Heart right ventricle (tissue), 16 donors: ENCODE results near the gene MRC2. TPM values are rescaled to one million over a fixed set of nuclear protein-coding genes. Genes with fewer than 3 reads are reported as not detected.

Experiments used
- ATAC-seq, 8 donors: fragments of 200-7000 bp; cut with Tn5 transposase; one replicate each; pipeline ENCODE4 v1.9.1; 2020; ENCODE audit warnings: mild to moderate bottlenecking in 8 of 8, moderate library complexity in 8 of 8, moderate number of reproducible peaks in 1 of 8
- DNase-seq, 2 donors: peaks; one replicate each; pipeline ENCODE4 v3.0.0-alpha.2; 2020
- H3K27ac ChIP-seq, 10 donors: fragments of 200-600 bp; sonication (generic) in 2 of 10; one replicate each; pipeline versions ENCODE4 v1.5.0 to v1.8.0; 2020 to 2022; ENCODE audit warnings: mild to moderate bottlenecking in 3 of 10
- H3K27me3 ChIP-seq, 7 donors: fragments of 200-600 bp; one replicate each; pipeline ENCODE4 v1.8.0; 2021 to 2022; ENCODE audit warnings: mild to moderate bottlenecking in 2 of 7
- H3K36me3 ChIP-seq, 9 donors: fragments of 200-600 bp; sonication (generic) in 1 of 9; one replicate each; pipeline versions ENCODE4 v1.5.0 to v1.8.0; 2020 to 2022; ENCODE audit warnings: mild to moderate bottlenecking in 2 of 9
- H3K4me1 ChIP-seq, 9 donors: fragments of 200-600 bp; sonication (generic) in 1 of 9; one replicate each; pipeline versions ENCODE4 v1.5.0 to v1.8.0; 2020 to 2022; ENCODE audit warnings: mild to moderate bottlenecking in 4 of 9
- H3K4me3 ChIP-seq, 10 donors: fragments of 200-600 bp; sonication (generic) in 2 of 10; one replicate each; pipeline versions ENCODE4 v1.5.0 to v1.8.0; 2020 to 2022; ENCODE audit warnings: mild to moderate bottlenecking in 7 of 10, moderate library complexity in 2 of 10
- H3K9me3 ChIP-seq, 11 donors: fragments of 200-600 bp in 10 of 11; sonication (generic) in 2 of 11; one replicate each; pipeline versions ENCODE4 v1.5.0 to v1.8.0; 2013 to 2022; ENCODE audit warnings: mild to moderate bottlenecking in 2 of 11, control low read depth in 1 of 11, moderate library complexity in 1 of 11
- WGBS, 2 donors: extraction: QIAGEN DNeasy Blood & Tissue Kit; methylation state at CpG; one replicate each; pipeline ENCODE4 v1.1.7; 2013; ENCODE audit warnings: inconsistent platforms in 1 of 2; 5-methylcytosine and 5-hydroxymethylcytosine counted together
- intact Hi-C, 10 donors: fragments of 100-400 bp; cut with DNase I; formaldehyde crosslinking; loops; one replicate each; pipeline versions ENCODE4 v1.11.1 to v1.14.2; 2022
- polyA plus RNA-seq, 2 donors: library from polyadenylated mRNA; stranded (reverse); fragments of 200-250 nt; gene quantifications; one replicate each; pipeline ENCODE4 v1.2.3, GENCODE V29; 2013
- total RNA-seq, 10 donors: library from RNA; stranded (reverse); fragmentation: NEBNext Ultra II Directional in 3 of 10; extraction: Animal tissue kit (Norgen Biotek cat#: 25700) in 3 of 10; gene quantifications; one replicate each; pipeline versions ENCODE4 v1.2.1 to v1.2.4, GENCODE V29; 2021 to 2023
- TF ChIP-seq, protein P1 (sequence below), 9 donors: fragments of 200-600 bp; sonication (generic) in 2 of 9; IDR thresholded peaks; one replicate each; pipeline versions ENCODE4 v1.5.0 to v1.8.0; 2021 to 2022; ENCODE audit warnings: antibody characterized with exemption in 9 of 9, mild to moderate bottlenecking in 5 of 9, moderate library complexity in 1 of 9
- donor health status: Arrhythmogenic right ventricular cardiomyopathy.
- donor health status: ischemic (EF 13 %, LVEDD 7.1; RV severe dilation, severe dysfunction).
- donor health status: healthy with polysubstance abuse.
- donor health status: DM: no; HTN: yes; CAD: no.
- donor health status: DM: no; HTN: no; CAD: no.
- donor health status: ischemic (EF 25% LVEDD 6.9; RV normal size, moderate dysfunction).
- donor health status: ischemic (EF 25% LVEDD 5.7; RV mildly dilated, moderate dysfunction).
- donor health status: healthy.
- donor health status: DM: yes; HTN: yes; CAD: no.
- donor health status: Ischemic cardiomyopathy.
- donor health status: ischemic (EF 35%, LVEDD 5.7; RV mildly dilated, moderate dysfunction).
- donor health status: nonischemic (EF 11% LVEDD 7.7; RV severe dilation, severe dysfunction).
- donor health status: DM: yes; HTN: yes; CAD: no.
- donor health status: PGD.
- donor health status: ischemic (EF 29% LVEDD 5.4; RV normal size, mild dysfunction).
- donor health status: nonischemic (EF 23%, LVEDD 6.1; RV moderate dilation, normal function).

Gene MRC2
- total and polyA plus RNA-seq, 12 donors, result 15.2 to 46.4 (median 21.4) TPM

DNA sequence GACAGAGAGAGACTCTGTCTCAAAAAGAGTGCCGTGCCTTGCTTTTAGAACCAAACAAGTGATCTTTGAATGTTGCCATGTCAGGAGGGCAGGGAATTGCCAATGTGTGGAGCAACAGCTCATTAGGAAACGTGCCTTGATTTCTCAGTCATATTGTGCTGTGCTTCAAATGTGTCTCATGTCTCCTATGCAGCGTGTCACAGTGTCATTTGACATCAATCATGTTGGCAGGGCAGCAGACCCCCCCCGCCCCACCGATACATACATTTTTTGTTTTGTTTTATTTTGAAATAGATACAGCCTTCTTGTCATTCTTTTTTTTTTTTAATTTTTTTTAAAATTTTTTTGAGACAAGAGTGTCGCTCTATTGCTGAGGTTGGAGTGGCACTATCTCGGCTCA, 22.1 kb downstream of the MRC2 start:
- Histone ChIP-seq H3K27me3 (peaks cover 0 to 22% (median 0%) of the 10 kb centered on the region in 7 donors), H3K4me3 (no peak overlapping the region), H3K4me1 (peaks cover 11 to 53% (median 39%) of the 10 kb centered on the region in 9 donors), H3K27ac (peak overlapping the region in 7 of 10 donors; percentile 47 to 75 (median 69)), H3K9me3 (no peaks in the 10 kb centered on the region), H3K36me3 (no peaks in the 10 kb centered on the region)
- DNase-seq (no peak), ATAC-seq (no peak)
- TF ChIP-seq, protein P1, sequence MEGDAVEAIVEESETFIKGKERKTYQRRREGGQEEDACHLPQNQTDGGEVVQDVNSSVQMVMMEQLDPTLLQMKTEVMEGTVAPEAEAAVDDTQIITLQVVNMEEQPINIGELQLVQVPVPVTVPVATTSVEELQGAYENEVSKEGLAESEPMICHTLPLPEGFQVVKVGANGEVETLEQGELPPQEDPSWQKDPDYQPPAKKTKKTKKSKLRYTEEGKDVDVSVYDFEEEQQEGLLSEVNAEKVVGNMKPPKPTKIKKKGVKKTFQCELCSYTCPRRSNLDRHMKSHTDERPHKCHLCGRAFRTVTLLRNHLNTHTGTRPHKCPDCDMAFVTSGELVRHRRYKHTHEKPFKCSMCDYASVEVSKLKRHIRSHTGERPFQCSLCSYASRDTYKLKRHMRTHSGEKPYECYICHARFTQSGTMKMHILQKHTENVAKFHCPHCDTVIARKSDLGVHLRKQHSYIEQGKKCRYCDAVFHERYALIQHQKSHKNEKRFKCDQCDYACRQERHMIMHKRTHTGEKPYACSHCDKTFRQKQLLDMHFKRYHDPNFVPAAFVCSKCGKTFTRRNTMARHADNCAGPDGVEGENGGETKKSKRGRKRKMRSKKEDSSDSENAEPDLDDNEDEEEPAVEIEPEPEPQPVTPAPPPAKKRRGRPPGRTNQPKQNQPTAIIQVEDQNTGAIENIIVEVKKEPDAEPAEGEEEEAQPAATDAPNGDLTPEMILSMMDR (IDR thresholded peaks at IDR 0.05), result no peak
- WGBS, 2 donors, result 94 to 97% methylated on average over 7 of the region's 7 CpGs
- intact Hi-C loops, result no loop called here

DNA sequence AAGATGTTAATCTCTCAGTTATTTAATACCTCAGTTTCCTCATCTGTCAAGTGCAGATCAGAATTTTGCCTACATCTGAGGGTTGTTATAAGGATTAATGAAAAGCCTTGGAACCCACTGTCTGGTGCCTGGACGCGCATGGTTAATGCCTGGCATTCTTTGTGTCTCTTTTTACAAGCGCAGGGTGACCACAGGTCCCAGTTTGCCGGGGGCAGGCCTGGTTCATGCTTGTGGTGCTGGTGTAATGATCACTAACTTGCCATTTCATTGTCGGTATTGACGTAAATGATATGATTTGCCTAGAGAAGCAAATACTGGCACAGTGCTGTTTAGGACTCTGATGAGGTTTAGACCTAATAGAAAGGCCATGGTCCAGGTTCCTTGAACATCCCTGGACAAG, 23.1 kb downstream of the MRC2 start:
- H3K27me3 ChIP-seq, result peaks cover 0 to 22% (median 0%) of the 10 kb centered on the region in 7 donors
- no peak overlapping the region for H3K4me3 ChIP-seq
- no peak for DNase-seq
- H3K9me3 ChIP-seq, result no peaks in the 10 kb centered on the region
- 91% methylated on average over 6 of the region's 6 CpGs for WGBS, 2 donors
- H3K36me3 ChIP-seq, result no peaks in the 10 kb centered on the region
- peaks cover 11 to 58% (median 42%) of the 10 kb centered on the region in 9 donors for H3K4me1 ChIP-seq
- TF ChIP-seq, protein P1 (IDR thresholded peaks at IDR 0.05), result no peak
- H3K27ac ChIP-seq, result no peak overlapping the region
- intact Hi-C loops, result no loop called here
- ATAC-seq, result no peak

- no peaks in the 10 kb centered on the region for H3K9me3 ChIP-seq
- H3K4me1 ChIP-seq, result peaks cover 11 to 58% (median 42%) of the 10 kb centered on the region in 9 donors
- ATAC-seq (peak; percentile 32 to 61 (median 41)), DNase-seq (peak; percentile 67 to 76)
- 6 to 7% methylated on average over 56 to 57 of the region's 57 CpGs for WGBS, 2 donors
- H3K27ac ChIP-seq, result peak overlapping the region in 9 of 10 donors; percentile 45 to 88 (median 80)
- peaks cover 0 to 22% (median 0%) of the 10 kb centered on the region in 7 donors for H3K27me3 ChIP-seq
- peak overlapping the region; percentile 28 to 58 (median 51) for H3K4me3 ChIP-seq
- intact Hi-C loops, result no loop called here
- H3K36me3 ChIP-seq, result no peaks in the 10 kb centered on the region
- TF ChIP-seq, protein P1 (IDR thresholded peaks at IDR 0.05), result no peak
These were observed 25.0 kb downstream of the MRC2 start for GRCh38 chr17:62652251-62653001.

DNA sequence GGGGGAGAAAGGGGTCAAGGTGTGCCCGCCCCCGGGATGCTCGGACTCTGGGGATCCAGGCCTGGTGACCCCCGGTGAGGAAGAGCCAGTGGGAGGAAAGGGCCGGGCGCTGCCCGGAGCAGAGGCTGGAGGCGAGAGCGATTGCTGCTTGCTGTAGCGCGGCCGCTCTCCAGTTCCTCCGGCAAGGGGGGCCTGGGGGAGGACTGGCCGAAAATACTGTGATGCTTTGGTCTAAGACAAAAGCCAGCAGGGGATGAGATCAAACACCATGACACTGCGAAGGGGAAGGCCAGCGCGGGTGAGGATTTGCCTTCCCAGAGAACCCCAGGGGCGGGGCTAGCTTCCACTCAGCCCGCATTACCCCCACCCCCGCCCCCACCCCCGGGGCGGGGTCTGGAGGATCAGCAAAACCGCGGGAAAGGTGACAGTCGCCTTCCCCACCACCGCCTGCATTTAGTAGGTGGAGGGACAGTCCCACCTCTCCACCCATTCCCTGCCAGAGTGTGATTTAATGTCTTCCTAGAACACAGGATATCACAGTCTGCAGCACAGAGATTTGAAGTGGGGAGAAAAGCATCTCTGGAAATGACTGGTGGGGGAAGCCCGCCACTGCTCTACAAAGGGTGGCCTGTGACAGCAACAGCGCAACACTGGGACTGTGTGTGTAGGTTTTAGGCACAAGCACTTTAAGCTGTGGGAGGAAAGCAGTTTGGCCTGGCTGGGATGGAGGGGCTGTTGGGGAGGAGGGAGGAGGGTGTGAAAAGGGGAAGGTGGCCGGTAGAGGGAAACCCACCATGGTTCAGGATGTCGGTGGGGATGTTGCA, 25.7 kb downstream of the MRC2 start:
- H3K36me3 ChIP-seq, result no peaks in the 10 kb centered on the region
- TF ChIP-seq, protein P1 (IDR thresholded peaks at IDR 0.05), result no peak
- DNase-seq (peak; percentile 70 to 75), ATAC-seq (peak; percentile 41 to 63 (median 56))
- H3K27ac ChIP-seq, result peak overlapping the region in 9 of 10 donors; percentile 45 to 88 (median 80)
- peak overlapping the region; percentile 28 to 58 (median 51) for H3K4me3 ChIP-seq
- no peaks in the 10 kb centered on the region for H3K9me3 ChIP-seq
- H3K4me1 ChIP-seq, result peaks cover 11 to 51% (median 40%) of the 10 kb centered on the region in 9 donors
- 4 to 6% methylated on average over 30 of the region's 30 CpGs for WGBS, 2 donors
- intact Hi-C loops, result no loop called here
- H3K27me3 ChIP-seq, result peaks cover 0 to 22% (median 0%) of the 10 kb centered on the region in 7 donors
